Gastroesophageal sphincter (tissue), 4 donors: ENCODE data around the gene TTLL3. TPM values are rescaled to one million over a fixed set of nuclear protein-coding genes. Genes with fewer than 3 reads are reported as not detected.
"Not testable (repeated sequence)": the region's sequence is repeated elsewhere in the genome, so short reads cannot be mapped to it uniquely, and the experiment has no call there.

Experiments used
- ATAC-seq: fragments of 150-250 bp; one replicate; pipeline ENCODE4 v1.9.1; 2016; ENCODE audit warnings: mild to moderate bottlenecking, moderate library complexity
- H3K27ac ChIP-seq, 4 donors: fragments of 200-600 bp; sonication (generic) in 3 of 4; 1 replicate in 3 of 4; 2 replicates in 1 of 4; pipeline ENCODE4 v1.5.1; 2016 to 2019
- H3K27me3 ChIP-seq: fragments of 200-600 bp; sonication (generic); one replicate; pipeline ENCODE4 v1.5.1; 2019
- H3K36me3 ChIP-seq, 2 donors: fragments of 200-600 bp; sonication (generic); one replicate each; pipeline ENCODE4 v1.5.1; 2019; ENCODE audit warnings: control low read depth in 1 of 2
- H3K4me1 ChIP-seq, 3 donors: fragments of 200-600 bp; sonication (generic); 1 replicate in 2 of 3; 2 replicates in 1 of 3; pipeline ENCODE4 v1.5.1; 2016 to 2019; ENCODE audit warnings: control low read depth in 2 of 3
- H3K4me3 ChIP-seq, 2 donors: fragments of 200-600 bp; sonication (generic); one replicate each; pipeline ENCODE4 v1.5.1; 2019; ENCODE audit warnings: mild to moderate bottlenecking in 1 of 2, moderate library complexity in 1 of 2
- H3K9me3 ChIP-seq, 3 donors: fragments of 200-600 bp; sonication (generic); one replicate each; pipeline ENCODE4 v1.5.1; 2017 to 2019; ENCODE audit warnings: control low read depth in 2 of 3
- EP300 ChIP-seq: sonication (generic); formaldehyde crosslinking; IDR thresholded peaks from one replicate; pipeline ENCODE4 v1.6.1; 2017; ENCODE audit warnings: antibody characterized with exemption, mild to moderate bottlenecking
- POLR2A ChIP-seq, 2 donors: fragments of 450-650 bp; IDR thresholded peaks; one replicate each; pipeline ENCODE4 v1.6.1; 2017; ENCODE audit warnings: antibody characterized with exemption in 2 of 2, mild to moderate bottlenecking in 2 of 2, moderate library complexity in 1 of 2
- POLR2AphosphoS5 ChIP-seq: sonication (generic); formaldehyde crosslinking; IDR thresholded peaks from one replicate; pipeline ENCODE4 v1.6.1; 2017; ENCODE audit warnings: antibody characterized with exemption
- WGBS, 2 donors: methylation state at CpG; one replicate each; pipeline ENCODE4 v1.1.5; 2018; ENCODE audit warnings: low coverage in 1 of 2; 5-methylcytosine and 5-hydroxymethylcytosine counted together
- total RNA-seq, 4 donors: library from RNA; depleted of rRNA; stranded (reverse); fragments of >200 nt; gene quantifications; one replicate each; pipeline ENCODE4 v1.1.0, GENCODE V29; 2016
- TF ChIP-seq, protein P1 (sequence below), 4 experiments: fragments of 200-600 bp in 2 of 4; fragments of 450-650 bp in 2 of 4; sonication (generic) in 1 of 4; IDR thresholded peaks; one replicate each; pipeline ENCODE4 v1.5.1; 2017 to 2019; ENCODE audit warnings: antibody characterized with exemption in 4 of 4, mild to moderate bottlenecking in 2 of 4, moderate library complexity in 2 of 4

The TTLL3 gene
- total RNA-seq, 4 donors from 2014 or later = 6.2 to 71.3 (median 29.5) TPM

DNA sequence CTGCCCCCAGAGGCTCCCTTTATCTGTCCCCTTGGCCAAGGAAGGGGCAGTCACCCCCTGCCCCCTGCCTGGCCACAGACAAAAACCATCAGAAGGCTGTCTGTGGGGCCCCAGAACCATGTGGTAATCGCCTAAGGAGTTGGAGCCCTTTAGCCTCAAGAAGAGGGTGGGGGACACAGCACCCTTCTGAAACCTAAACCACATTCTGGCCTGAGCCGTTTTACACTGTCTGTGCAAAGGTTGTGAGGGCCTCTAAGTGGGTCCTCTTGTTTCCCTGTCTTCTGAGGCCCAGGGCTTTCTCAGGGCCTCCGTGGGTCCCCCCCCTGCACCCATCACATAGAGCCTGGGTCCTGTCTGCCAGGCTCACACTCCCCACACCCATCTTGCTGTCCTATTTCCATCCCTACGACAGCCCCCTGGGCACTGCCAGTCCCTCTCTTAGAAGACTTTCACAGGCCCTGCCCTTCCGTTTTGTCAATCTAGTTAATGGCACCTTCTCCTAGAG, 51.6 kb downstream of the TTLL3 start:
- Histone ChIP-seq H3K9me3 (no peaks in the 10 kb centered on the region), H3K27me3 (no peaks in the 10 kb centered on the region), H3K36me3 (no peaks in the 10 kb centered on the region), H3K27ac (peak overlapping the region in 3 of 4 donors; percentile 15 to 87 (median 84)), H3K4me1 (peaks cover 0 to 47% (median 23%) of the 10 kb centered on the region in 3 donors), H3K4me3 (no peak overlapping the region)
- no peak for TF ChIP-seq POLR2A (IDR thresholded peaks at IDR 0.05)
- no peak for TF ChIP-seq EP300
- no peak for TF ChIP-seq POLR2AphosphoS5
- TF ChIP-seq, protein P1, sequence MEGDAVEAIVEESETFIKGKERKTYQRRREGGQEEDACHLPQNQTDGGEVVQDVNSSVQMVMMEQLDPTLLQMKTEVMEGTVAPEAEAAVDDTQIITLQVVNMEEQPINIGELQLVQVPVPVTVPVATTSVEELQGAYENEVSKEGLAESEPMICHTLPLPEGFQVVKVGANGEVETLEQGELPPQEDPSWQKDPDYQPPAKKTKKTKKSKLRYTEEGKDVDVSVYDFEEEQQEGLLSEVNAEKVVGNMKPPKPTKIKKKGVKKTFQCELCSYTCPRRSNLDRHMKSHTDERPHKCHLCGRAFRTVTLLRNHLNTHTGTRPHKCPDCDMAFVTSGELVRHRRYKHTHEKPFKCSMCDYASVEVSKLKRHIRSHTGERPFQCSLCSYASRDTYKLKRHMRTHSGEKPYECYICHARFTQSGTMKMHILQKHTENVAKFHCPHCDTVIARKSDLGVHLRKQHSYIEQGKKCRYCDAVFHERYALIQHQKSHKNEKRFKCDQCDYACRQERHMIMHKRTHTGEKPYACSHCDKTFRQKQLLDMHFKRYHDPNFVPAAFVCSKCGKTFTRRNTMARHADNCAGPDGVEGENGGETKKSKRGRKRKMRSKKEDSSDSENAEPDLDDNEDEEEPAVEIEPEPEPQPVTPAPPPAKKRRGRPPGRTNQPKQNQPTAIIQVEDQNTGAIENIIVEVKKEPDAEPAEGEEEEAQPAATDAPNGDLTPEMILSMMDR (IDR thresholded peaks at IDR 0.05) = no peak
- no peak for ATAC-seq
- WGBS, 2 donors = 91 to 93% methylated on average over 3 to 4 of the region's 5 CpGs

DNA sequence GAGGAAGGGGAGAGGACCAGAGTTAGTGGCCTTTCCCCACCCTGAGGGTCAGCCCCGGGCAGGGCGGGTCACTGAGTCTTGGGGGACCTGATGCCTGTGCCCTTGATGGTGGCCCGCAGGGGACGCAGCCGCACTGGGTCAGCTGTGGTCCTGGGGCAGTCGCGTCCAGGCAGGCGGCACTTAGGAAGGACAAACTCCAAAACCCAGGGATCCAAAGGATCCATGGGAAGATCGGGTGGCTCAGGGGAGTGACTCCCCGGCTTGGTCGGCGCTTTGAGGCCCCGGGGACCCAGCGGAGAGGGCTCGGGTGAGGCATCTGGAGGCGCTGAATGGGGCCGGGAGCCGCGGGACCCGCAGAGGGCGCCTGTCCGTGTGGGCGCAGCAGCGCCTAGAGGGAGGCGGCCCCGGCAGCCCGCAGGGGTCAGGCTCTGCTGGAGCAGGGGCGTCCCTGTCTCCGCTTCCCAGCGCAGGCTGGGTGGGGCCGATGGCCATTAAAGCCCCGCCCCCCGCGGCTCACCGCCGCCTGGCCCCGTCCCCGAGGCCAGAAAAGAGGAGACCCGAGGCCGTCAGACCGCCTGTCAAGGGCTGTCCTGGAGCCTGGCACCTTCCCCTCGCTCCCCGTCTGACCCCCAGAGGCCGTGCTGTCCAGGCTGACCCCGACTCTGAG, 52.5 kb downstream of the TTLL3 start:
- no peaks in the 10 kb centered on the region for H3K9me3 ChIP-seq
- H3K36me3 ChIP-seq = no peaks in the 10 kb centered on the region
- ATAC-seq = peak; percentile 84
- no peaks in the 10 kb centered on the region for H3K27me3 ChIP-seq
- no peak for TF ChIP-seq EP300
- TF ChIP-seq, protein P1 (IDR thresholded peaks at IDR 0.05) = peak in 3 of 4 experiments; percentile 24 to 75 (median 50)
- H3K4me3 ChIP-seq = peak overlapping the region in 1 of 2 donors; percentile 47
- H3K4me1 ChIP-seq = peaks cover 0 to 56% (median 23%) of the 10 kb centered on the region in 3 donors
- H3K27ac ChIP-seq = peak overlapping the region in 3 of 4 donors; percentile 84 to 91 (median 87)
- 60% methylated on average over 3 of the region's 45 CpGs; no CpG with 5 or more reads in 1 of the 2 donors for WGBS, 2 donors

DNA sequence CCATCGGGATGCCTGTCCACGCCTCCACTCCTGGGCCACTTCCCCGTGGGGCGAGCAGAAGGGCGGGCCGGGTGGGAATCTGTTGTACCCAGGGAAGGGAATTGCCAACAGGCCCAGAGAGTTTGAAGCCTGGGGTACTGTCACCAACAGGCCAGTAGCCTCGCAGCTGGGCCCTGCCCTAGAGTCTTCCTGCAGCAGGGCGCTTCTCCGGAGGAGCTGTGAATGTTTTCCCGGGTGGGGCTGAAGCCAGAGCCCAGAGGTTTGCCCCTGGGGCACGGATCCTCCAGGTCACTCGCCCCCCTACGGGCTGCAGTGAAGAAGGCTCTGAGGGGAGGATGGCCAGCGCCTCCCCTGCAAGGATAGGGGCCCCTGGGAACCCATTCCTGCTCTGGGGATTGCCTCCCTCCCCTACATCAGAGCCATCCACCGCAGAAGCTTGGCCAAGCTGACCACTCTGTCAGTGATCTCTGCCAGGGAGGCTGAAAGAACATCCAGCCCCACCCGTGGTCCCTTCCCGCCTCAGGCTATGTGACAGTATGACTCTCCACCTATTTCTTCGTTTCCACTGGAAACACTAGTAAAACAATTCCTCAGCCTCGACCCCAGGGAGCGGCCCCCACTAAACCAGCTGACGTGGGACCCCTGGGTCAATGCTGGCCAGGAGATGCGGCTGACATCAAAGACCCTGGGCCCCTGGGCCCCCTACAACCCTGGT, 53.2 kb downstream of the TTLL3 start:
- peaks cover 0 to 56% (median 23%) of the 10 kb centered on the region in 3 donors for H3K4me1 ChIP-seq
- no peaks in the 10 kb centered on the region for H3K36me3 ChIP-seq
- no peak for ATAC-seq
- TF ChIP-seq EP300 = no peak
- no peak for TF ChIP-seq POLR2A (IDR thresholded peaks at IDR 0.05)
- TF ChIP-seq POLR2AphosphoS5 = no peak
- TF ChIP-seq, protein P1 (IDR thresholded peaks at IDR 0.05) = no peak
- H3K9me3 ChIP-seq = no peaks in the 10 kb centered on the region
- no peaks in the 10 kb centered on the region for H3K27me3 ChIP-seq
- peak overlapping the region in 3 of 4 donors; percentile 84 to 91 (median 87) for H3K27ac ChIP-seq
- WGBS, 2 donors = 75 to 100% methylated on average over 1 to 4 of the region's 22 CpGs
- H3K4me3 ChIP-seq = peak overlapping the region in 1 of 2 donors; percentile 47

DNA sequence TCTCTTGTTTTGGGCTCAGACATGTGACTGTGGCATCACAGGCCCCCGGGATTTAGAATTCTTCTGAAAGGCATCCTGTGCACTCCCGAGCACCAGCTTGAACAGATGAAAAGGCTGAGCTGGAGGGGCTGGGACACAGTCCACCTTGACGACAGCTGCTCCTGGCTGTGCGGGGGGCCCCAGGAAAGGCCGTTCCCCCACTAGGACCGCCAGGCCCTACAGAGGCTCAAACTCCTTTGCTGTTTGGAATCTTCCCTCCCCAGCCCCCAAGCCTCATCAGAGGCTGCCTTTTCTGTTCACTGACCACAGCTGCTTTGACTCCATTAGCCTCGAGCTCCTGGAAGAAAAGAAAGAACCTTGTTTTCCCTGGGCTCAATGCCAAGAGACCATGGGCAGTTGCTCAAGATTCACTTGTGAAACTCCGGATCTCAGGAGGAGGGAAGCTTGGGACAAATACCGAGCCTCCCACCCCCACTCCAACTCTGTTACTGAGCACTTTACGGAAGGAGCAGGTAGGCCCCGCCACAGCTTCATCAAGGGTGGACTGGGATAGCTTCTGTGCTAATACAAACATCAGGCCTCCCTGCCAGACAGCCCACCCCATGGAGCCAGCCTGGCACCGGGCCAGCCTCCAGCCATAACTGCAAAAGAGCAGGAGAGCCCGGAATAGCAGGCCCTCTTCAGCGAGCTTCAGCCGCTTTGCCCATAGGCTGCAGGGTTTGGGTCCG, 54.3 kb downstream of the TTLL3 start:
- Histone ChIP-seq H3K27me3 (no peaks in the 10 kb centered on the region), H3K27ac (peak overlapping the region; percentile 64 to 91 (median 86)), H3K4me1 (peaks cover 0 to 56% (median 23%) of the 10 kb centered on the region in 3 donors), H3K9me3 (no peaks in the 10 kb centered on the region), H3K4me3 (peak overlapping the region in 1 of 2 donors; percentile 32), H3K36me3 (no peaks in the 10 kb centered on the region)
- TF ChIP-seq, protein P1 (IDR thresholded peaks at IDR 0.05) = peak in 1 of 4 experiments; percentile 2
- TF ChIP-seq EP300 = no peak
- peak; percentile 58 for TF ChIP-seq POLR2AphosphoS5
- TF ChIP-seq POLR2A (IDR thresholded peaks at IDR 0.05) = no peak
- 34% methylated on average over 11 of the region's 16 CpGs; no CpG with 5 or more reads in 1 of the 2 donors for WGBS, 2 donors
- peak; percentile 72 for ATAC-seq

DNA sequence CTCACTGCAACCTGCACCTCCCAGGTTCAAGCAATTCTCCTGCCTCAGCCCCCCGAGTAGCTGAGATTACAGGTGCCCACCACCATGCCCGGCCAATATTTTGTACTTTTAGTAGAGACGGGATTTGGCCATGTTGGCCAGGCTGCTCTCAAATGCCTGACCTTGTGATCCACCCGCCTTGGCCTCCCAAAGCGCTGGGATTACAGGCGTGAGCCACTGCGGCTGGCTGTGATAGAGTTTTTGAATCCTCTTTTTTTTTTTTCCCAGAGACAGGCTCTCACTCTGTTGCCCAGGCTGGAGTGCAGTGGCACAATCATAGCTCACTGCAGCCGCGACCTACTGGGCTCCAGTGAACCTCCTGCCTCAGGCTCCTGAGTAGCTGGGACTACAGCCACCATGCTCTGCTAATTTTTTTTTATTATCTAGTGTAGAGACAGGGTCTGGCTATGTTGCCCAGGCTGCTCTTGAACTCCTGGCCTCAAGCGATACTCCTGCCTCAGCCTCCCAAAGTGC, 55.1 kb downstream of the TTLL3 start:
- H3K36me3 ChIP-seq, H3K27me3 ChIP-seq, H3K9me3 ChIP-seq, ATAC-seq: not testable (repeated sequence)
- WGBS, 2 donors = 79 to 81% methylated on average over 2 to 4 of the region's 10 CpGs
- Histone ChIP-seq H3K4me1 (peaks cover 0 to 56% (median 23%) of the 10 kb centered on the region in 3 donors), H3K27ac (peak overlapping the region; percentile 64 to 91 (median 86)), H3K4me3 (peak overlapping the region in 1 of 2 donors; percentile 32)
